Dermis blood vessel endothelial cell (primary cell): ENCODE results near the gene TMEM131L. TPM values are rescaled to one million over a fixed set of nuclear protein-coding genes. Genes with fewer than 3 reads are reported as not detected.
"Not testable (repeated sequence)": the region's sequence is repeated elsewhere in the genome, so short reads cannot be mapped to it uniquely, and the experiment has no call there.

ENCODE experiments used
- DNase-seq: peaks from one replicate; pipeline ENCODE4 v3.0.0; 2010
- total RNA-seq: library from RNA; depleted of rRNA; stranded (reverse); fragments of >200 nt; gene quantifications from 2 replicates; pipeline ENCODE4 v1.2.3, GENCODE V29; 2014

The TMEM131L gene
- total RNA-seq, 1 donor from 2014 or later = 16.2 TPM

GRCh38 chr4:153542131-153542530 is 76.0 kb downstream of the TMEM131L start:
- no peak for DNase-seq

DNA sequence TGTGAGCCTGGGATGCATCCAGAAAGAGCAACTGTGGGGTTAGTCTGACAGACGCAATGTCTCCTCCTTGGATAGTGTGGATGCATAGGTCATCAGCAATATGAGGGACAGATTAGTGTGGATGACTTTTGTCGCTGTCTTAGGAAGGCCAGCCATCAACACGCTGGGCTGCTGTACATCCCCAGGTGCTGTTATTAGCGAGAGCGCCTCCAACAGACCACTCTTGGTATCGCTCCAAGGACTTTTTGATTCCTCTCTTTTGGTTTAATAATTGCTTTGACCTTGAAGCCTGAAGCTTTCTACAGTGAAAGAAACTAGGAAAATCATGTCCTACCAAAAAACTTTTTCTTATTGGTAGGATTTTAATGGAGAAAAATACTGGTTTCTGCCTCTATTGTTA is 76.7 kb downstream of the TMEM131L start:
- no peak for DNase-seq

- no peak for DNase-seq
Observed at GRCh38 chr4:153543351-153543750, 77.2 kb downstream of the TMEM131L start.

DNA sequence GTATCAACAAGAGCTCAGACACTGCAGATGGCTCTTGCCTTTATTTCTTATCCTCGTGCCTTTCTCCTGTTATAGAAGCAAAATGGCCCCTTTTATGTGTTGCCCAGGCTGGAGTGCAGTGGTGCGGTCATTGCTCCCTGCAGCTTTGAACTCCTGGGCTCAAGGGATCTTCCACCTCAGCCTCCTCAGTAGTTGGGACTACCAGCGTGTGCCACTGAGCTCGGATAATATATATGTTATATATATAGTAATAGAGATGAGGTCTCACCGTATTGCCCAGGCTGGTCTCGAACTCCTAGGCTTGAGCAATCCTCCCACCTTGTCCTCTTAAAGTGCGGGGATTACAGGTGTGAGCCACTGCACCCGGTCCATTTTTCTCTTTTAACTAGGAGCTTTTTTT is 79.7 kb downstream of the TMEM131L start:
- no peak for DNase-seq

- DNase-seq = no peak
Observed at GRCh38 chr4:153546280-153546679, 80.1 kb downstream of the TMEM131L start.

DNA sequence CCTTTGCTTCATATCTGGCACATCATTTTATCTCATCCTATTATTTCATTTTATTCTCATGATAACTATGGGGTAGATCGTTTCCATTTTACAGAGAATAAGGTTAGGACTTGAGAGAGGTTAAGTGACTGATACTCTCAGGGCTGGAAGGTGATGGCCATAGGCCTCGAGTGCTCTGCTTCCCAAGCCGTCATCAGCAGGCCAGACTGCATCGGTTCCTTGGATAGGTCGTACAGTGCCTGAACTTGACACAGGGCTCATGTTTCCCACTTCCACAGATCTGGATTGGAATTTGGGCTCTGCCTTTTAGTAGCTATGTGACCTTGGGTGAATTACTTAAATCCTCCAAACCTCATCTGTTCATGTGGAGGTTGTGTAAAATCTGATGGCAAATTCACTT is 81.4 kb downstream of the TMEM131L start:
- no peak for DNase-seq

DNA sequence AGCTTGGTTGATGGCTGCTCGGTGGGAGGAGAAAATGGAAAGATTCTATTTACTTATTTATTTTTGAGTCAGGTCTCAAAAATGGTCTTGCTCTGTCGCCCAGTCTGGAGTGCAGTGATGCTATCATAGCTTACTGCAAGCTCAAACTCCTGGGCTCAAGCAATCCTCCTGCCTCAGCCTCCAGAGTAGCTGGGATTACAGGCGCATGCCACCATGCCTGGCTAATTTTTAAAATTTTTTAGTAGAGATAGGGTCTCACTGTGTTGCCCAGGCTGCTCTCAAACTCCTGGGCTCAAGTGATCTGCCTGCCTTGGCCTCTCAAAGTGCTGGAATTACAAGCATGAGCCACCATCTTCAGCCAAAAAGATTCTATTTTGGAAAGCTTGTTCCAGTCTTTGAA is 82.7 kb downstream of the TMEM131L start:
- DNase-seq = not testable (repeated sequence)

GRCh38 chr4:153549405-153549804 is 83.2 kb downstream of the TMEM131L start:
- no peak for DNase-seq

DNA sequence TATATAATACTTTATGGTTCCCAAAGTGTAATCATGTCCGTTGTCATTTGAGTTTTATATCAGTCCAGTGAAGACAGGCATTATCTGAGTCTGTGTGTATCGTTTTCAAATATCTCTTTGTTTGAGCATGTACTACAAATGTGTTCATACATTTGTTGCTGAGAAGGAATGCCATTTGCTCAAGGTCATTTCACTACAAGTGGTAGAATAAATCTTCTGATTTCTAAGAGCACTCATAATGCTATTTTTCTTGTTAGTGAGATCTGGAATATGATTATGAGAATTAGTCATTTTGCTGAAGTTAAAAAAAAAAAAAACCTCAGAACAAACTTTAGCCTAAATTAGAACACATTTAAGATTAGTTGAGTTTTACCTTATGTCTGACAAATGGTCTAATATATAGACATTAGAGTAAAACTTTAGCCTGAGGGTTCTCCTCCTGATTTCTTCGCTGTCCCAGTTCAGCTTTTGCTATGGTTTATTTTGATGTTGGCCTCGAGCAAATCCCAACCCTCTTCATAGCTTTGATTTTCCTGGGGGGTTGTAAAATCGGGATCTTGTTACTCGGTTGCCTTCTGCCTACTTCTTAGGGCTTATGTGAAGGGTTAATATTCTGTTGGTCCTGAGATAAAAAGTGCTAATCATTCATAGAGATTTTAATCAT is 87.1 kb downstream of the TMEM131L start:
- DNase-seq = no peak

- DNase-seq = no peak
Observed at GRCh38 chr4:153553819-153554170, 87.6 kb downstream of the TMEM131L start.

GRCh38 chr4:153555730-153556434 is 89.7 kb downstream of the TMEM131L start:
- peak; percentile 89 for DNase-seq

DNA sequence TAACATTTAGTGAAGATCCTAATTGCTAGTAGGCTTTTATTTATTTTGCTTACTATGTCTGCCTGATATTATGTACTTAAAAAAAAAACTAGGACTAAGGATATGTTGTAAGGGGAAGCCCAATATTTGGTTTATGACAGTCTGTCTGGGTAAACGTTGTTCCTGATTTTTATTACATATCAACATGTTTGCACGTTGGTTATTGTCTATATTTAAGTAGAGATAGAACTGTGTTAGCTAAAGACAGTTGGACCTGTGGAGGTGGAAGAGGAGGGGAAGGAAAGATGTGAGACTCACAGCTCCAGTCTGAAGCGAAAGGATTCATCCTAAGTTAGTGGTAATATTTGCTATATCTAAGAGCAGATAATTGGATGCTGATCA is 90.3 kb downstream of the TMEM131L start:
- DNase-seq = no peak

GRCh38 chr4:153560908-153561307 is 94.7 kb downstream of the TMEM131L start:
- no peak for DNase-seq

GRCh38 chr4:153564630-153565525 is 98.7 kb downstream of the TMEM131L start:
- no peak for DNase-seq

DNA sequence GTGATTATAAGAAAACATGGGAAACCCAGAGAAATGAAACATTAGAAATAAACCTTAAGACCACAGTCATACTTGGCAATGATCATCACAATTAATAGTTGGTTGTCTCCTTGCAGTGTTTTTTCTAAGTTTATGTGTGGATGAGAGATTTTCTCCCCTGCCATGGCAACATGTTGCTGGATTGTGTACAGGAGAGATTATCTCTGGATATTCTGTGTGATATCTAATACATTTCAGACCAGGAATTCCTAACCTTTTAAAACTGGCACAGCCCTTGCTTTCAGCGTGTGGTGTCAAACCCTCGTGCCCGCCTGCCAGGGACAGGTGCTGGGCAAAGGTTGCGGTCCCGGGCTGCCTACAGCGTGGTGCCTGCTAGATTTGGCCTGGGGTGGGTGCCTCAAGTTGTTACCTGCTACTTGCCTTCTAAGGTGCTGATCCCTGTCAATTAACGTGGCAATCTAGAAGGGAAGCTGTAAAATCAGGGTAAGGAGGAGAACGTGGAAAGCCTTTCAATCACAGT is 100.5 kb downstream of the TMEM131L start:
- no peak for DNase-seq

DNA sequence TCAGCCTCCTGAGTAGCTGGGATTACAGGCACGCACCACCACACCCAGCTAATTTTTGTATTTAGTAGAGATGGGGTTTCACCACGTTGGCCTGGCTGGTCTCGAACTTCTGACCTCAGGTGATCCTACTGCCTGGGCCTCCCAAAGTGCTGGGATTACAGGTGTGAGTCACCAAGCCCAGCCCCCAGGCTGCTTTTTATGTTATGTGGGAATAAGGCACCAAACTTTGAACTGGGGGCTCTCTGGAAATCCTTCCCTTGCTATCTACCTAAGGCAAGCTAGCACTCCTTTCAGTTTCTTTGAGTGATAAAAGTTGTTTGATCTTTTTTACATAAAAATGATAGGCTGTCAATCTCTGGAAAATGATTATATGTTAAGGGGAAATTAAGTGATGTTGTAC is 101.5 kb downstream of the TMEM131L start:
- DNase-seq = not testable (repeated sequence)

GRCh38 chr4:153570228-153570973 is 104.2 kb downstream of the TMEM131L start:
- DNase-seq = no peak

- DNase-seq = no peak
Observed at GRCh38 chr4:153571006-153571545, 104.9 kb downstream of the TMEM131L start.

GRCh38 chr4:153572609-153573008 is 106.4 kb downstream of the TMEM131L start:
- no peak for DNase-seq

DNA sequence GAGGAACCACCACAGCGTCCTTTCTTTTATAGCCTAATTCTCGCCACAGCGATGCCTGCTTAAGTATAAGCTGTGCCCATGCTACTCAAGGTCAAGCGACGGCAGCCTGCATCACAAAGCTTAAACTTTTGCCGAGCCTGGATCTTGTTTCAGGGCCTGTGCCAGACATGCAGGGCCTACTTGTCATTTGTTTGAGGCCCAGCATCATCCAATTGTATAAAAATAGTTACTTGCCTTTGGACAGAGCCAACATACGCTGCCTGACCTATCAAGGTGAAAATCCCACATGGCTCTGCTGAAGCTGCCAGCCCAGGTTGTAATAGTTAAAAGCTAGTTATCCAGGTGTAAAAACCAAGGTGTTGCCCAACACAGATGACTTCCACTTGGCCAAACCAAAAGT is 107.1 kb downstream of the TMEM131L start:
- DNase-seq = no peak

GRCh38 chr4:153573881-153574802 is 108.0 kb downstream of the TMEM131L start:
- peak; percentile 87 for DNase-seq
